Osteoblast (primary cell): ENCODE measurements around the gene FKBP10. TPM values are rescaled to one million over a fixed set of nuclear protein-coding genes. Genes with fewer than 3 reads are reported as not detected.
A peak's percentile ranks its signal among the peaks of the same experiment; 100 is the strongest.

Source experiments
- DNase-seq: peaks from one replicate; pipeline ENCODE4 v3.0.0; 2011; ENCODE audit warnings: low spot score, mixed read lengths; ENCODE audit not compliant: insufficient read length; ENCODE audit errors: missing footprints
- H2AFZ ChIP-seq: 2 replicates; pipeline ENCODE4 v1.6.0; 2011; ENCODE audit warnings: mild to moderate bottlenecking, low read length
- H3K27ac ChIP-seq: 2 replicates; pipeline ENCODE4 v1.5.1; 2011; ENCODE audit warnings: mild to moderate bottlenecking, low read depth, low read length, moderate library complexity
- H3K27me3 ChIP-seq: 2 replicates; pipeline ENCODE4 v1.6.0; 2012; ENCODE audit warnings: mild to moderate bottlenecking, control low read depth, inconsistent platforms, low read length, moderate library complexity; ENCODE audit not compliant: insufficient read depth
- H3K36me3 ChIP-seq: 2 replicates; pipeline ENCODE4 v1.5.1; 2011; ENCODE audit warnings: mild to moderate bottlenecking, low read length, control low read depth, moderate library complexity; ENCODE audit not compliant: insufficient read depth
- H3K4me1 ChIP-seq: 2 replicates; pipeline ENCODE4 v1.5.1; 2011; ENCODE audit warnings: mild to moderate bottlenecking, low read length, control low read depth, moderate library complexity; ENCODE audit not compliant: insufficient read depth
- H3K4me2 ChIP-seq: 2 replicates; pipeline ENCODE4 v1.6.0; 2011; ENCODE audit warnings: mild to moderate bottlenecking, low read length; ENCODE audit not compliant: insufficient read depth
- H3K4me3 ChIP-seq: fragments of 200-600 bp; sonication (generic); 3 replicates; pipeline ENCODE4 v1.5.1; 2012; ENCODE audit warnings: mild to moderate bottlenecking, low read length, inconsistent platforms; ENCODE audit not compliant: insufficient read depth
- H3K79me2 ChIP-seq: 2 replicates; pipeline ENCODE4 v1.6.0; 2012; ENCODE audit warnings: mild to moderate bottlenecking, low read length, control low read depth, inconsistent platforms; ENCODE audit not compliant: insufficient read depth
- H3K9me3 ChIP-seq: 2 replicates; pipeline ENCODE4 v1.5.1; 2011; ENCODE audit warnings: low read depth, low read length, control low read depth
- H4K20me1 ChIP-seq: 2 replicates; pipeline ENCODE4 v1.6.0; 2012; ENCODE audit warnings: mild to moderate bottlenecking, low read length, control low read depth; ENCODE audit not compliant: insufficient read depth
- small RNA-seq: library from RNA; depleted of rRNA; stranded (forward); fragments of <200 nt; gene quantifications from one replicate; pipeline ENCODE3, GENCODE V24; 2012
- total RNA-seq: library from RNA; depleted of rRNA; stranded (reverse); fragments of >200 nt; gene quantifications from 2 replicates; pipeline ENCODE4 v1.2.3, GENCODE V29; 2012
- TF ChIP-seq, protein P1 (sequence below): IDR thresholded peaks from 2 replicates; pipeline ENCODE4 v1.5.1; 2011; ENCODE audit warnings: mild to moderate bottlenecking, low read depth, low read length, moderate library complexity; ENCODE audit errors: extremely low read depth

FKBP10 gene
- total RNA-seq, 1 donor, result 396 TPM

GRCh38 chr17:41869426-41869825 lies 56.6 kb downstream of the FKBP10 start:
- no peak overlapping the region for H2AFZ ChIP-seq
- peaks cover 75% of the 10 kb centered on the region for H3K36me3 ChIP-seq
- H3K27me3 ChIP-seq, result no peaks in the 10 kb centered on the region
- H4K20me1 ChIP-seq, result peaks cover 9% of the 10 kb centered on the region
- H3K4me2 ChIP-seq, result no peak overlapping the region
- no peak overlapping the region for H3K27ac ChIP-seq
- TF ChIP-seq, protein P1, sequence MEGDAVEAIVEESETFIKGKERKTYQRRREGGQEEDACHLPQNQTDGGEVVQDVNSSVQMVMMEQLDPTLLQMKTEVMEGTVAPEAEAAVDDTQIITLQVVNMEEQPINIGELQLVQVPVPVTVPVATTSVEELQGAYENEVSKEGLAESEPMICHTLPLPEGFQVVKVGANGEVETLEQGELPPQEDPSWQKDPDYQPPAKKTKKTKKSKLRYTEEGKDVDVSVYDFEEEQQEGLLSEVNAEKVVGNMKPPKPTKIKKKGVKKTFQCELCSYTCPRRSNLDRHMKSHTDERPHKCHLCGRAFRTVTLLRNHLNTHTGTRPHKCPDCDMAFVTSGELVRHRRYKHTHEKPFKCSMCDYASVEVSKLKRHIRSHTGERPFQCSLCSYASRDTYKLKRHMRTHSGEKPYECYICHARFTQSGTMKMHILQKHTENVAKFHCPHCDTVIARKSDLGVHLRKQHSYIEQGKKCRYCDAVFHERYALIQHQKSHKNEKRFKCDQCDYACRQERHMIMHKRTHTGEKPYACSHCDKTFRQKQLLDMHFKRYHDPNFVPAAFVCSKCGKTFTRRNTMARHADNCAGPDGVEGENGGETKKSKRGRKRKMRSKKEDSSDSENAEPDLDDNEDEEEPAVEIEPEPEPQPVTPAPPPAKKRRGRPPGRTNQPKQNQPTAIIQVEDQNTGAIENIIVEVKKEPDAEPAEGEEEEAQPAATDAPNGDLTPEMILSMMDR, result no peak
- H3K79me2 ChIP-seq, result peaks cover 9% of the 10 kb centered on the region
- peaks cover 3% of the 10 kb centered on the region for H3K4me1 ChIP-seq
- DNase-seq, result no peak
- H3K9me3 ChIP-seq, result no peaks in the 10 kb centered on the region
- H3K4me3 ChIP-seq, result no peak overlapping the region

DNA sequence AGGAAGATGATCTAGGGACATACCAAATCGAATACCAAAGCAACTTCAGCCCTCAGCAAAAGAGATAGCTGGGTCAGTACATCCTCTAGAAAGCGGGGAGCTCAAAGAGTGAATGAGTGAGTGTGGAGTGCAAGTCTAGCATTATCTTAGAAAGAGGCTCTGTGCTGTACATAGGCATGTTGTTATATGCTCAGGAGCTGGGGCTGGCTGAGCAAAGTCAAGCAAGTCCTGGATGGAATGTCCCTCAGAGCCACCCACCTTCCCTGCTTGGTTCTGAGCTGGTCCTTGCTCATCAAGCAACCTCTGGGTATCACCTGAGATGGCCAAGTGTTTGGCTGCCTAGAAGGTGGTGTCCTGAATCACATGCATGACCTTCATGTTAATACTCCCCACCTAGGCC lies 57.3 kb downstream of the FKBP10 start:
- Histone ChIP-seq H3K36me3 (peaks cover 75% of the 10 kb centered on the region), H3K27me3 (no peaks in the 10 kb centered on the region), H4K20me1 (peaks cover 8% of the 10 kb centered on the region), H3K4me2 (no peak overlapping the region), H3K79me2 (peaks cover 2% of the 10 kb centered on the region), H2AFZ (no peak overlapping the region), H3K27ac (peak overlapping the region; percentile 19), H3K4me1 (peaks cover 3% of the 10 kb centered on the region), H3K4me3 (no peak overlapping the region), H3K9me3 (no peaks in the 10 kb centered on the region)
- no peak for DNase-seq
- TF ChIP-seq, protein P1, result no peak

- Histone ChIP-seq H2AFZ (no peak overlapping the region), H3K4me3 (no peak overlapping the region), H3K4me1 (peaks cover under 1% of the 10 kb centered on the region), H3K27ac (peak overlapping the region; percentile 19), H4K20me1 (peaks cover 8% of the 10 kb centered on the region), H3K36me3 (peaks cover 75% of the 10 kb centered on the region), H3K27me3 (no peaks in the 10 kb centered on the region), H3K9me3 (no peaks in the 10 kb centered on the region), H3K4me2 (no peak overlapping the region), H3K79me2 (peaks cover 2% of the 10 kb centered on the region)
- TF ChIP-seq, protein P1, result no peak
- no peak for DNase-seq
These were observed 57.8 kb downstream of the FKBP10 start for GRCh38 chr17:41870627-41871026.

DNA sequence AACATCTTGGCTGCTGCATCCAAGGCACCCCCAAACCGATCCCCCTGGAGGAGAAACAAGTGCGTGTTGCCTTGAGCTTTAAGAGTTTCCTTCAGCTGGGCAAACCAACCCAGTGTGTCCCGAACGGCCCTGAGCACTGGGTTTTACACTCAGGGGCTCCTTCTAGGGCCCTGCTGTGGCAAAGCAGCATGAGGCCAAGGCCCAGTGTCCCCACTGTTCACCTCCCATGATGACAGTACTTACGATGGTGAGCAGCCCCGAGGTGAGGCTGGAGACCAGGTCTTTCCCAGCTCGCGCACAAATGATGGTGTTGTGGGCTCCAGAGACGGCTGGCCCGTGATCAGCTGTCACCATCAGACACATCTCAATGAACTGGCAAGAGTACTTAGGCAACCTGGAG lies 59.0 kb downstream of the FKBP10 start:
- DNase-seq, result no peak
- Histone ChIP-seq H3K27ac (no peak overlapping the region), H3K36me3 (peaks cover 73% of the 10 kb centered on the region)

More for the DNA sequence above, 59.0 kb downstream of the FKBP10 start:
- Histone ChIP-seq H3K4me2 (no peak overlapping the region), H3K9me3 (no peaks in the 10 kb centered on the region), H4K20me1 (peaks cover 8% of the 10 kb centered on the region), H3K4me1 (no peaks in the 10 kb centered on the region), H3K79me2 (peaks cover 2% of the 10 kb centered on the region), H3K4me3 (no peak overlapping the region), H2AFZ (no peak overlapping the region), H3K27me3 (no peaks in the 10 kb centered on the region)
- TF ChIP-seq, protein P1, result no peak

Small RNAs within 50 kb of the gene (small RNA-seq; reads per million reads assigned to genes)
- not detected for gene AC125257.2

Other genes with a start within 250 kb of the FKBP10 start
- not detected in 2 replicates for gene KRT9, start 240.9 kb upstream of the FKBP10 start, total RNA-seq
- gene KRT14, start 226.1 kb upstream of the FKBP10 start, total RNA-seq, result 12.3 and 23.0 TPM in 2 replicates
- 4.3 and 5.6 TPM in 2 replicates for gene KRT16, start 200.2 kb upstream of the FKBP10 start, total RNA-seq
- 4.3 and 4.7 TPM in 2 replicates for gene KRT17, start 188.4 kb upstream of the FKBP10 start, total RNA-seq
- gene EIF1, start 124.1 kb upstream of the FKBP10 start, total RNA-seq, result 94.5 and 101 TPM in 2 replicates
- gene GAST, start 100.7 kb upstream of the FKBP10 start, total RNA-seq, result not detected in 2 replicates
- gene HAP1, start 78.4 kb upstream of the FKBP10 start, total RNA-seq, result under 0.01 TPM in 1 of 2 replicates, not detected in the other
- 18.0 and 24.2 TPM in 2 replicates for gene JUP, start 26.3 kb upstream of the FKBP10 start, total RNA-seq
- gene P3H4, start 1.1 kb upstream of the FKBP10 start, total RNA-seq, result 59.7 and 66.6 TPM in 2 replicates
- gene NT5C3B, start 23.2 kb downstream of the FKBP10 start, total RNA-seq, result 69.8 and 70.4 TPM in 2 replicates
- 0.36 and 0.59 TPM in 2 replicates for gene KLHL10, start 24.8 kb downstream of the FKBP10 start, total RNA-seq
- gene KLHL11, start 52.4 kb downstream of the FKBP10 start, total RNA-seq, result 28.6 and 34.7 TPM in 2 replicates
- gene ACLY, start 105.9 kb downstream of the FKBP10 start, total RNA-seq, result 271 and 273 TPM in 2 replicates
- gene ODAD4, start 117.6 kb downstream of the FKBP10 start, total RNA-seq, result 1.1 and 1.5 TPM in 2 replicates
- 87.6 and 96.4 TPM in 2 replicates for gene CNP, start 153.8 kb downstream of the FKBP10 start, total RNA-seq
- 75.3 and 76.3 TPM in 2 replicates for gene DNAJC7, start 204.4 kb downstream of the FKBP10 start, total RNA-seq
- 38.0 and 39.1 TPM in 2 replicates for gene NKIRAS2, start 207.1 kb downstream of the FKBP10 start, total RNA-seq
- under 0.01 and 0.29 TPM in 2 replicates for gene C17orf113, start 237.6 kb downstream of the FKBP10 start, total RNA-seq